GM12801 (cell line): Measurements from ENCODE around the gene MRGPRX2.

Source experiments
- CTCF ChIP-seq: IDR thresholded peaks from one replicate; pipeline ENCODE4 v1.5.1; 2011; ENCODE audit warnings: control low read depth; ENCODE audit not compliant: insufficient read length; ENCODE audit errors: extremely low read depth

Gene MRGPRX2

DNA sequence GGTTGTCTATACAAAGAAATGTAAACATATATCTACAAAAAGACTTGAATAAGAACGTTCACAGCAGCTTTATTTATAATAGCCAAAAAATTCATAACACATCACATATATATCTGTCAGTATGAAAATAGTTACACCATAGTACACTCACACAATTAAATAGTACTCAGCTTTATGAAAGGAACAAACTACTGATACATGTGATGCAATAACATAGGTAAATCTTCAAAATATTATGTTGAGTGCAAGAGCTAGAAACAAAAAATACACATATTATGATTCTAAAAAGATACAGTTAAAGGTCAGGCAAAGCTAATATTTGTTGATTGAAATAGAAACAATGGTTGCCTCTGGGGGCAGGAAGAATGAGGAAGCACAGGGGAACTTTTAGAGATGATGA lies 6.6 kb downstream of the MRGPRX2 start:
- TF ChIP-seq CTCF = no peak

DNA sequence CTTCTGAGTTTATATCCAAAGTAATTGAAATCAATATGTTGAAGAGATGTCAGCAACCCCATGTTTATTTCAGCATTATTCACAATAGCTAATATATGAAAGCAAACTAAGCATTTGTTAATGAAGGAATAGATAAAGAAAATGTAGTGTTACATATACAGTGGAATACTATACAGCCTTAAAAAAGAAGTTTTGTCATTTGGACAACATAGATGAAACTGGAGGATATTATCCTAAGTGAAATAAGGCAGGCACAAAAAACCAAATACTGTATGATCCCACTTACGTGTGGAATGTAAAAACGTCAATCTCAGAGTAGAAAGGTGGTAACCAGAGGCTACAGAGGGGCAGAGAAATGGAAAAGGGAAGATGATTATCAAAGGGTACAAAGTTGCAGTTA lies 10.2 kb downstream of the MRGPRX2 start:
- TF ChIP-seq CTCF = no peak

DNA sequence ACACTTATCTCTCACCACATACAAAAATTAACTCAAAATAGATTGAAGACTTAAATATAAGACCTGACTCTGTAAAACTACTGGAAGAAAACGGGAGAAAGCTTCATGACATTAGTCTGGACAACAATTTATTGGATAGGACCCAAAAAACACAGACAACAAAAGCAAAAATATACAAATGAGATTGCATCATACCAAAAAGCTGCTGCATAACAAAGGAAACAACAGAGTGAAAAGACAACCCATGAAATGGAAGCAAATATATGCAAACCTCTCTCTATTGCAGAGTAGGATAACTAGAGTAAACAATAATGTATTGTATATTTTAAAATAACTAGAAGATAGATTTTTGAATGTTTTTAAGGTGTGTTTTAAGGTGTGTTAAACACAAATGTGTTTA lies 11.2 kb downstream of the MRGPRX2 start:
- TF ChIP-seq CTCF = no peak

DNA sequence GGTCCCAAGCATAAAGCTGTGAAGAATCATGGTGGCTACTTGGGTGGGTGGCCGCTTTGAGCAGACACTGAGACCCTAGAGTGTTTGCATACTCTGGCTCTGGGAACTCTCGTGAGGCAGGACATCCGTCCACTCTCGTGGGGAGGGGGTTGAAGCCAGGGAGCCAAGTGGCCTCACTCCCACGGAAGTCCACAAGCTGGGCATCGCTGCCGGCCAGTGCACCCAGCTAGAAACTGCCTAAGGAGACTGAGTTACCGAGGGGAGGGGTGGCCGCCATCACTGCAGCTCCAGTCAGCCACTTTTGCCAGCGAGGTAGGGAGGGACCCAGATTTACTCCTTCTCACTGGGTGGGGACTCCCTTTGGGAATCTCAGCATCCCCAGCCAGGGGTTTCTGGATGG lies 20.5 kb downstream of the MRGPRX2 start:
- no peak for TF ChIP-seq CTCF

DNA sequence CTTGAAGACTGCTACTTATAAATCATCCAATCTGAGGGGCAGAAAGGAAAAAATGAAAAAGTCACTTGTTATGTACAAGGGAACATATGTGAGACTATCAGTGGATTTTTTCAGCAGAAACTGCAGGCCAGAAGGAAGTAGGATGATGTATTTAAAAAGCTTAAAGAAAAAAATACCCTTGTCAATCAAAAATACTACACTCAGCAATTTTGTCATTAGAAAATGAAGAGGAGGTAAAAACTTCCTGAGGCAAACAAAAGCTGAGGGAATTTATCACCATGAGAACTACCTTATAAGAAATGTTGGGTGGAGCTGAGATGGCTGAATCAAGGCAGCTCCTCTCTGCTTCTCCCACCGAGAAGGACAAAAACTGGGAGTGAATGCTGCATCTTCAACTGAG lies 21.1 kb downstream of the MRGPRX2 start:
- TF ChIP-seq CTCF = no peak

- no peak for TF ChIP-seq CTCF
Measured at GRCh38 chr11:19032990-19033389, 27.5 kb downstream of the MRGPRX2 start.

DNA sequence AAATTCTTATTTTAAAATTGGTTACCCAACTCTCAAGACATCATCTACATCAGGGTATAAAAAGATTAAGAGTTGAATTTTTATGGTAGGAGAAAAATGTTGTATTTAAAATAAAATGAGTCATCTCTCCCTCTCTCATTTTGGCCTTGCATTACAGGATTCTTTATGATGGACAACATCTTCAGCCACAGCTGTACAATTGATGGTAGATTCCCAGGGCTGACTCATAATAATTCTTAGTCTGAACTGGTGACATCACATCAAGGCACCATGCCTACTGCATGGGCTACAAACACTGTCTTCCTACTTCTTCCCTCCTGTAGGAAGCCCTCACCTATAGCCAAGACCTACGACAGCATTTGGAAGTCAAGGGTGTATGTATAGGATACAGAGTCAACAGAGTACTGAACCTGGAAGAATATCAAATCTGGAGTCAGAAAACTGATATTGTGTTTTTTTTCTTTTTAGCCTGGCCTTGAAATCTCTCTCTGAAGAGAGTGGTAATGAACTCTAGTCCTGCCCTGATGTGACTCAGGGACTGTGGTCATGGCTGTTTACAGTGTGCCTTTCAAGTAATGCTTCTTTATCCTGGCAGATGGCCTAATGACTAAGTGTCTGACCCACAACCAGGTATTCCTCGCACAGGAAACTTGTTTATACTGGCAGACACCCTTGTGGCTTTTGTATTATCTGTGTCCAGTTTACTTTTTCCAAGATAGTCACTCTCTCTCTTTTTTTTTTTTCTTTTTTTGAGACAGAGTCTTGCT lies 32.5 kb downstream of the MRGPRX2 start:
- no peak for TF ChIP-seq CTCF
